Activated CD8-positive, alpha-beta memory T cell treated with anti-CD3 and anti-CD28 coated beads, Interleukin-2, amount 10 ng/mL, durations not matched to agents 7 days and 5 days (primary cell): ENCODE measurements around the gene SLC26A4. TPM values are rescaled to one million over a fixed set of nuclear protein-coding genes. Genes with fewer than 3 reads are reported as not detected.

Source experiments
- ATAC-seq: fragments of 150-1000 bp; cut with Tn5 transposase; one replicate; pipeline ENCODE4 v1.10.0; 2021; ENCODE audit warnings: moderate library complexity
- CTCF ChIA-PET: fragments of 350-600 bp; sonication (Branson Sonifier 250); formaldehyde crosslinking; loops from one replicate; lab custom pipeline; 2021; ENCODE audit warnings: antibody characterized with exemption; lab: Charles Lee
- DNase-seq: peaks from one replicate; pipeline ENCODE4 v3.0.0-alpha.2; 2020
- H3K27ac Mint-ChIP-seq: one replicate; pipeline ENCODE4 v1.8.0; 2021; ENCODE audit warnings: mild to moderate bottlenecking, mixed read lengths
- H3K27me3 Mint-ChIP-seq: one replicate; pipeline ENCODE4 v1.8.0; 2021; ENCODE audit warnings: mixed read lengths
- H3K36me3 Mint-ChIP-seq: one replicate; pipeline ENCODE4 v1.8.0; 2021; ENCODE audit warnings: mild to moderate bottlenecking, mixed read lengths
- H3K4me1 Mint-ChIP-seq: one replicate; pipeline ENCODE4 v1.8.0; 2021; ENCODE audit warnings: mixed read lengths
- H3K4me3 Mint-ChIP-seq: one replicate; pipeline ENCODE4 v1.8.0; 2021; ENCODE audit warnings: mild to moderate bottlenecking, moderate library complexity, mixed read lengths
- H3K9me3 Mint-ChIP-seq: one replicate; pipeline ENCODE4 v1.8.0; 2022; ENCODE audit warnings: low read depth, mixed read lengths
- total RNA-seq, 2 experiments: library from RNA; stranded (reverse); gene quantifications; one replicate each; pipeline ENCODE4 v1.2.3, GENCODE V29; 2021

The SLC26A4 gene
- total RNA-seq, 2 experiments from 2014 or later, result 8.3 to 15.4 TPM

DNA sequence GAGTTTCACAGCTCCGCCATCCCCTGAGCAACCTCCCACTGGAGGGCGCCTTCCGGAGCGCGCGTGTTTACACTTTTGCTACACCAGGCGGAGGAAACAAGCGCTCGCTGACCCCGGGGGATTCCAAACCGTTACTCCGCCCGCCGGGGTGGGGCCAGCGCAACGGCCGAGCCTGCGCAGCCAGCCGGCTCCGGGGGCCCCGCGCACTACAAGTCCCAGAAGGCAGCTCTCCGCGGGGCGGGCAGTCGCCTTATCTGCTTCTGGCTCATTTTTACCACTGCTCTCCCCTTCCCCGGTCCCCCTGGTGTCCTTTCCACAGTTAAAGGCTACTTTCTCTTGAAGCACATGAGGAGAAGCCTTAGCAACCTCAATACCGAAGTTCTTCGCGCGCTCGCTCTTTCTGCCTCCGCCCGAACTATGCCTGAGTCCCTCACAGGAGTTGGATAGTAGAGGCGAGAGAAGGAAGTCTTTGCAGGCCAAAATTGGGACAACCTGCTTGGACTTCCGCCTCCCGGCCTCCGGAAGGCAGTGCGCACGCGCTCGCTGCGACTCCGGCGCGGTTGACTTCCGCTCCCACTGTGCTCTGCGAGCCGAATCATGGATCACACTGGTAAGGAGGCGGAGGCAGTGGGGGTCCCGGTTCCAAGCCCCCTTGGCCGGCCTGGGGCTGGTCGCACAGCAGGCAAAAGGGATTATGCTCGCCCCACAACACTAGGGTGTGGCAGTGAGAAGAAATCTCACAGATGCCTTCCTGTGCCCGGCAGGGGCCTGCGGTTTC lies 83.1 kb downstream of the SLC26A4 start, which contains the start of gene CBLL1:
CBLL1 (plus strand) TSS at position 576 of the 778 bp plus-strand sequence; CDS start at position 598, 22 bp downstream.
- H3K27me3 Mint-ChIP-seq, result no peaks in the 10 kb centered on the region
- H3K9me3 Mint-ChIP-seq, result no peaks in the 10 kb centered on the region
- H3K4me3 Mint-ChIP-seq, result peak within 1 kb of the TSS; percentile 95

DNA sequence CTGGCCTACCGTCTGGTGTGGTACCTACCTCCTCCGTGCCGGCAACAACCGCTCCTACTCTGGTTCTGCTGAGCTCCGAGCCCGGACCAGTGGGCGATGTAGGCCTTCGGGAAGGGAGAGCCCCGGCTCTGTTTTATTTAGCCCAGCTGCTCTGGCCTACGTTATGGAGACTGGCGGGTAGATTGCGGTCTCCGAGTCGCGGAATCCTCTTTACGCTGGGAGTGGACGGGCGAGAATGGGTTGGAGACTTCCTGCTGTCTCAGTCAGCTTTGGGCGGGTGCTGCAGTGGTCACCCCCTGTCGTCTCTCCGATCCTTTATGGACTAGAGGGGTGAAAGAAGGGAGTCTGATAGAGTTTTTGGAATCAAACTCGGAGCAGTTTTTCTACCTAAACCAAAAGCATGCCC lies 83.7 kb downstream of the SLC26A4 start:
- ATAC-seq (peak; percentile 38), DNase-seq (no peak)
- CTCF ChIA-PET, result interaction anchor here (0.8 to 9.8 kb wide), 8 partner anchors 18 to 180 kb away, joined by 3 to 199 read pairs (median 7); partner anchors contain the start of genes COG5, DLD and DUS4L
- H3K27ac Mint-ChIP-seq, result peak overlapping the region; percentile 100
- no peaks in the 10 kb centered on the region for H3K27me3 Mint-ChIP-seq
- peaks cover 8% of the 10 kb centered on the region for H3K36me3 Mint-ChIP-seq
- H3K4me1 Mint-ChIP-seq, result peaks cover 45% of the 10 kb centered on the region
- H3K4me3 Mint-ChIP-seq, result peak overlapping the region; percentile 95
- H3K9me3 Mint-ChIP-seq, result no peaks in the 10 kb centered on the region

More for the DNA sequence above, 83.1 kb downstream of the SLC26A4 start, which contains the start of gene CBLL1:
- CTCF ChIA-PET, result interaction anchor here (0.7 to 9.8 kb wide), 25 partner anchors 9 to 575 kb away, joined by 3 to 199 read pairs (median 4); partner anchors contain the start of genes COG5, DLD, DUS4L and HBP1
- Mint-ChIP-seq H3K36me3 (peaks cover 5% of the 10 kb centered on the region), H3K4me1 (peaks cover 43% of the 10 kb centered on the region), H3K27ac (peak within 1 kb of the TSS; percentile 100)
- peak; percentile 98 for DNase-seq
- peak; percentile 94 for ATAC-seq

DNA sequence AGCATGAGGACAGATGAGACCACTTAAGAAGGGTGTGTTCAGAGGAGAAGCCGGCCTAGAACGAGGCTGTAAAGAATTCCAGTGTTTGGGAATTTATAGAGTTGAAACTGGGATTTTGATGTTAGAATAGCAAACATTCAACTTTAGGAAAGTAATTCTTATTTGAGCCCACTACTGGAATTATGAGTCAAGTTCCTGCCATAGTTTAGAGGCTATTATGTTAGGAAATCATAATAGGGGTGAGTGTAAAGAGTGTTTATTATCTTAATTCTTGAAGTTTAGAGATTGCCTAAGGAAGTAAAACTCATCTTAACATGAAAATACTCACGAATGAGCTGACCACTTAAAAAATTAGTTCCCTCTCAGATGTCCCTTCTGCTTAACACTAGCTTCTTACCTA lies 85.4 kb downstream of the SLC26A4 start:
- Mint-ChIP-seq H3K36me3 (peaks cover 17% of the 10 kb centered on the region), H3K27me3 (no peaks in the 10 kb centered on the region), H3K4me3 (peak overlapping the region; percentile 95), H3K9me3 (no peaks in the 10 kb centered on the region), H3K4me1 (peaks cover 48% of the 10 kb centered on the region), H3K27ac (peak overlapping the region; percentile 36)
- no peak for DNase-seq
- ATAC-seq, result no peak
- CTCF ChIA-PET, result interaction anchor here (2.0 to 9.8 kb wide), 2 partner anchors 12 to 131 kb away, joined by 5 to 199 read pairs; no protein-coding TSS in a partner anchor

DNA sequence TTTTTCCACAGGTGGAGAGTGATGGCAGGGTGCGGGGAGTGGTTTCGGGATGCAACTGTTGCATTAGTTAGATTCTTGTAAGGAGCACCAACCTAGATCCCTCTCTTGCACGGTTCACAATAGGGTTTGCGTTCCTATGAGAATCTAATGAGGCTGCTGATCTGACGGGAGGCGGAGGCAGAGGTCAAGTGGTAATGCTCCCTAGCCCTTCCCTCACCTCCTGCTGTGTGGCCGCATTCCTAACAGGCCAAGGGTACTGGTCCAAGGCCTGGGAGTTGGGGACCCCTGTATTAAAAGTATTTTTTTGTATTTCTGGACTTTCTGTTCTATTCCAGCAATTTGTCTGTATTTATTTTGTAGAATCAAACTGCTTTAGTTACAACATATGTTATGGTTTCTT lies 90.5 kb downstream of the SLC26A4 start:
- DNase-seq, result no peak
- CTCF ChIA-PET, result no interaction called here
- H3K36me3 Mint-ChIP-seq, result peaks cover 39% of the 10 kb centered on the region
- no peaks in the 10 kb centered on the region for H3K27me3 Mint-ChIP-seq
- no peak for ATAC-seq
- H3K9me3 Mint-ChIP-seq, result no peaks in the 10 kb centered on the region
- no peak overlapping the region for H3K27ac Mint-ChIP-seq
- H3K4me1 Mint-ChIP-seq, result peaks cover 25% of the 10 kb centered on the region
- H3K4me3 Mint-ChIP-seq, result no peak overlapping the region

DNA sequence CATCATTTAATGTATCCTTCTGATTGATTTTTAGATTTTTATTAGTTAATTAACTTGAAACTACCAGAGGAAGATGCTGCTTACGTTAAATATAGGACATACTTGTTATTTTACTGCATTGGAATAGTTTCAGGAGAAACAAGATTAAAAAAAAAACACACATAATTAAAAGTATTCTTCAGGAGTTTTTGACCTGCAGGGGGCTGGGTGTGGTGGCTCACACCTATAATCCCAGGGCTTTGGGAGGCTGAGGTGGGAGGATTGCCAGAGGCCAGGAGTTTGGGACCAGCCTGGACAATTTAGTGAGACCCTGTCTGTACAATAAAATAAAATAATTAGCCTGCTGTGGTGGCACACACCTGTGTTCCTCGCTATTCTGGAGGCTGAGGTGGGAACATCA lies 94.0 kb downstream of the SLC26A4 start:
- CTCF ChIA-PET, result no interaction called here

DNA sequence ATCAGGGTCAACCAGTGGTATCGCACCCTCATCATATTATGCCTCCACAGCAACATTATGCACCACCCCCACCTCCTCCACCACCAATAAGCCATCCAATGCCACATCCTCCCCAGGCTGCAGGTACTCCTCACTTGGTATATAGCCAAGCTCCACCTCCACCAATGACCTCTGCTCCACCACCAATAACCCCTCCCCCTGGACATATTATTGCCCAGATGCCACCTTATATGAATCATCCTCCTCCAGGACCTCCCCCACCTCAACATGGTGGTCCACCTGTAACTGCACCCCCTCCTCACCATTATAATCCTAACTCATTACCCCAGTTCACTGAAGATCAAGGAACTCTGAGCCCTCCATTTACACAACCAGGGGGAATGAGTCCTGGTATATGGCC lies 98.0 kb downstream of the SLC26A4 start:
- Mint-ChIP-seq H3K27me3 (no peaks in the 10 kb centered on the region), H3K27ac (peak overlapping the region; percentile 5), H3K4me3 (no peak overlapping the region), H3K9me3 (no peaks in the 10 kb centered on the region), H3K4me1 (no peaks in the 10 kb centered on the region), H3K36me3 (peaks cover 49% of the 10 kb centered on the region)
- ATAC-seq (no peak), DNase-seq (no peak)
- CTCF ChIA-PET, result interaction anchor here (1.5 kb wide), 1 partner anchor 116 kb away, joined by 3 read pairs; no protein-coding TSS in a partner anchor

More for the DNA sequence above, 94.0 kb downstream of the SLC26A4 start:
- no peak for ATAC-seq
- H3K27ac Mint-ChIP-seq, result peak overlapping the region; percentile 36
- peaks cover 6% of the 10 kb centered on the region for H3K4me1 Mint-ChIP-seq
- no peaks in the 10 kb centered on the region for H3K9me3 Mint-ChIP-seq
- no peak overlapping the region for H3K4me3 Mint-ChIP-seq
- H3K27me3 Mint-ChIP-seq, result no peaks in the 10 kb centered on the region
- DNase-seq, result no peak
- peaks cover 60% of the 10 kb centered on the region for H3K36me3 Mint-ChIP-seq

DNA sequence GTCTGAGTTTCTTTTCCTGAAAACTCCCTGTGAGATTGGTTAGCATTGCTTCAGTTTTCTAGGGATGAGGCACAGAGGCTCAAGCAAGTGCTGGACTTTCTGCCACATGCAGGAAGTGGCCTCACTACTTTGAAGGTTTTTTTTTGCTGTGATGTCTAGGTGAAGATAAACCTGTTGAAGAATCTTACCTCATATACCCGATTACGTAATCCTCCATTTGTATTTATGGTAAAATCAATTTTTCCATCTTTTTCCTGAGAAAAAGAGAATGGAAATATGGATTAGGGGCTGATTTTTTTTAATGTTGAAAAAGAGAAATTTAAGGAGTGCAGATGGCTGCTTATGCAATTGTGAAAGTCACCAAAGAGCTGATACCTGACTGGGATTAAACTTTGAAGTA lies 106.8 kb downstream of the SLC26A4 start:
- no peaks in the 10 kb centered on the region for H3K9me3 Mint-ChIP-seq
- no peak for DNase-seq
- CTCF ChIA-PET, result no interaction called here

More for the DNA sequence above, 106.8 kb downstream of the SLC26A4 start:
- no peak for ATAC-seq
- no peak overlapping the region for H3K4me3 Mint-ChIP-seq
- no peaks in the 10 kb centered on the region for H3K27me3 Mint-ChIP-seq
- H3K4me1 Mint-ChIP-seq, result peaks cover 3% of the 10 kb centered on the region
- H3K36me3 Mint-ChIP-seq, result peaks cover 3% of the 10 kb centered on the region
- no peak overlapping the region for H3K27ac Mint-ChIP-seq

Other genes with a start within 250 kb of the SLC26A4 start
- not detected for gene GPR22, start 190.8 kb upstream of the SLC26A4 start, total RNA-seq
- gene COG5, start 96.9 kb upstream of the SLC26A4 start, total RNA-seq, result 10 to 100 TPM; 37.1 to 44.6 TPM
- gene DUS4L, start 96.9 kb upstream of the SLC26A4 start, total RNA-seq, result 10 to 100 TPM in 1 of 2 experiments, 1 to 10 TPM in 1; 9.3 to 10.2 TPM
- 10 to 100 TPM; 42.7 to 47.1 TPM for gene BCAP29, start 80.6 kb upstream of the SLC26A4 start, total RNA-seq
- 10 to 100 TPM; 32.2 to 39.7 TPM for gene CBLL1, start 83.3 kb downstream of the SLC26A4 start, total RNA-seq
- gene SLC26A3, start 142.4 kb downstream of the SLC26A4 start, total RNA-seq, result not detected
- 10 to 100 TPM; 64.1 to 78.2 TPM for gene DLD, start 230.4 kb downstream of the SLC26A4 start, total RNA-seq